Mesodermal cell (in vitro differentiated cells): ENCODE results near the gene SPOCK2.

Experiments used
- H3K27ac ChIP-seq: 2 replicates; pipeline ENCODE4 v1.7.0; 2013; ENCODE audit warnings: mild to moderate bottlenecking, low read depth, low read length, moderate library complexity; ENCODE audit not compliant: severe bottlenecking
- H3K36me3 ChIP-seq: 2 replicates; pipeline ENCODE4 v1.7.1; 2013; ENCODE audit warnings: mild to moderate bottlenecking, low read length, moderate library complexity; ENCODE audit not compliant: control insufficient read depth, insufficient read depth
- H3K4me1 ChIP-seq: one replicate; pipeline ENCODE4 v1.7.1; 2013; ENCODE audit warnings: mild to moderate bottlenecking, low read length; ENCODE audit not compliant: insufficient read depth, control insufficient read depth, poor library complexity, severe bottlenecking
- H3K4me3 ChIP-seq: 2 replicates; pipeline ENCODE4 v1.7.0; 2013; ENCODE audit warnings: low read length, control low read depth, mild to moderate bottlenecking; ENCODE audit not compliant: insufficient read depth, poor library complexity, severe bottlenecking; ENCODE audit errors: extremely low read depth
- H3K9me3 ChIP-seq: 2 replicates; pipeline ENCODE4 v1.7.1; 2013; ENCODE audit warnings: mild to moderate bottlenecking, low read length, moderate library complexity; ENCODE audit not compliant: control insufficient read depth
- WGBS, 2 experiments: methylation state at CpG; one replicate each; pipeline ENCODE4 v1.1.5; 2013; ENCODE audit warnings: missing lambda C conversion rate in 2 of 2; ENCODE audit not compliant: insufficient coverage in 2 of 2; 5-methylcytosine and 5-hydroxymethylcytosine counted together

SPOCK2 gene

GRCh38 chr10:72124989-72125388 is 36.6 kb upstream of the SPOCK2 start:
- H3K9me3 ChIP-seq: no peaks in the 10 kb centered on the region
- no peaks in the 10 kb centered on the region for H3K4me1 ChIP-seq
- no peak overlapping the region for H3K27ac ChIP-seq
- H3K4me3 ChIP-seq: no peak overlapping the region
- no CpG with 5 or more reads among the region's 1 CpG for WGBS, 2 experiments
- peaks cover 3% of the 10 kb centered on the region for H3K36me3 ChIP-seq

GRCh38 chr10:72124381-72124780 is 36.0 kb upstream of the SPOCK2 start:
- Histone ChIP-seq H3K4me1 (no peaks in the 10 kb centered on the region), H3K27ac (no peak overlapping the region), H3K9me3 (no peaks in the 10 kb centered on the region), H3K4me3 (no peak overlapping the region), H3K36me3 (peaks cover 3% of the 10 kb centered on the region)

- no CpG with 5 or more reads among the region's 4 CpGs for WGBS, 2 experiments
- H3K9me3 ChIP-seq: no peaks in the 10 kb centered on the region
- peaks cover 3% of the 10 kb centered on the region for H3K36me3 ChIP-seq
- H3K27ac ChIP-seq: no peak overlapping the region
- H3K4me1 ChIP-seq: no peaks in the 10 kb centered on the region
- no peak overlapping the region for H3K4me3 ChIP-seq
Observed at GRCh38 chr10:72123616-72124015, 35.3 kb upstream of the SPOCK2 start.

- 100% methylated on average over 4 of the region's 4 CpGs for WGBS, 2 experiments
- Histone ChIP-seq H3K4me3 (no peak overlapping the region), H3K9me3 (no peaks in the 10 kb centered on the region), H3K27ac (no peak overlapping the region), H3K36me3 (peaks cover 6% of the 10 kb centered on the region), H3K4me1 (no peaks in the 10 kb centered on the region)
Observed at GRCh38 chr10:72122221-72122620, 33.9 kb upstream of the SPOCK2 start.

GRCh38 chr10:72121389-72121788 is 33.0 kb upstream of the SPOCK2 start:
- Histone ChIP-seq H3K36me3 (peaks cover 6% of the 10 kb centered on the region), H3K4me3 (no peak overlapping the region), H3K9me3 (no peaks in the 10 kb centered on the region), H3K4me1 (no peaks in the 10 kb centered on the region), H3K27ac (no peak overlapping the region)
- WGBS, 2 experiments: no CpG with 5 or more reads among the region's 1 CpG

GRCh38 chr10:72116372-72116771 is 28.0 kb upstream of the SPOCK2 start:
- WGBS, 2 experiments: 92 to 93% methylated on average over 1 to 2 of the region's 2 CpGs
- peaks cover 11% of the 10 kb centered on the region for H3K36me3 ChIP-seq
- H3K4me3 ChIP-seq: no peak overlapping the region
- H3K27ac ChIP-seq: no peak overlapping the region
- no peaks in the 10 kb centered on the region for H3K4me1 ChIP-seq
- no peaks in the 10 kb centered on the region for H3K9me3 ChIP-seq

- Histone ChIP-seq H3K4me1 (no peaks in the 10 kb centered on the region), H3K36me3 (peaks cover 11% of the 10 kb centered on the region), H3K4me3 (no peak overlapping the region), H3K9me3 (no peaks in the 10 kb centered on the region), H3K27ac (no peak overlapping the region)
- no CpG with 5 or more reads among the region's 2 CpGs for WGBS, 2 experiments
Observed at GRCh38 chr10:72114706-72115450, 26.5 kb upstream of the SPOCK2 start.

- H3K4me3 ChIP-seq: no peak overlapping the region
- no peak overlapping the region for H3K27ac ChIP-seq
- peaks cover 5% of the 10 kb centered on the region for H3K36me3 ChIP-seq
- WGBS, 2 experiments: 99 to 100% methylated on average over 6 to 9 of the region's 11 CpGs
- no peaks in the 10 kb centered on the region for H3K9me3 ChIP-seq
- peaks cover 7% of the 10 kb centered on the region for H3K4me1 ChIP-seq
Observed at GRCh38 chr10:72110673-72111401, 22.5 kb upstream of the SPOCK2 start.

GRCh38 chr10:72109636-72110157 is 21.3 kb upstream of the SPOCK2 start:
- H3K27ac ChIP-seq: no peak overlapping the region
- 98 to 100% methylated on average over 3 to 7 of the region's 8 CpGs for WGBS, 2 experiments
- no peaks in the 10 kb centered on the region for H3K9me3 ChIP-seq
- no peak overlapping the region for H3K4me3 ChIP-seq
- no peaks in the 10 kb centered on the region for H3K36me3 ChIP-seq
- peaks cover 7% of the 10 kb centered on the region for H3K4me1 ChIP-seq

GRCh38 chr10:72108830-72109635 is 20.7 kb upstream of the SPOCK2 start:
- Histone ChIP-seq H3K27ac (no peak overlapping the region), H3K36me3 (no peaks in the 10 kb centered on the region), H3K4me3 (no peak overlapping the region), H3K4me1 (peaks cover 7% of the 10 kb centered on the region), H3K9me3 (no peaks in the 10 kb centered on the region)
- 67% methylated on average over 1 of the region's 1 CpG; no CpG with 5 or more reads in 1 of the 2 experiments for WGBS, 2 experiments
